DOHH2 (cell line): Measurements from ENCODE around the gene CCDC15.

Source experiments
- H3F3A ChIP-seq: fragments of 200-600 bp; sonication (generic), shearing (Covaris generic); 2 replicates; pipeline ENCODE4 v1.6.0; 2016; ENCODE audit warnings: antibody characterized with exemption, mild to moderate bottlenecking; ENCODE audit not compliant: control insufficient read depth, insufficient read depth
- H3K27ac ChIP-seq: fragments of 200-600 bp; sonication (generic); 2 replicates; pipeline ENCODE4 v1.5.1; 2014; ENCODE audit warnings: low read depth, mild to moderate bottlenecking, low read length, moderate library complexity
- H3K27me3 ChIP-seq: fragments of 200-600 bp; sonication (generic); 2 replicates; pipeline ENCODE4 v1.6.1; 2014; ENCODE audit warnings: mild to moderate bottlenecking, low read length, mixed read lengths; ENCODE audit not compliant: control insufficient read depth
- H3K36me3 ChIP-seq: fragments of 200-600 bp; sonication (generic); 2 replicates; pipeline ENCODE4 v1.6.1; 2014; ENCODE audit warnings: mild to moderate bottlenecking, low read length, moderate library complexity, mixed read lengths; ENCODE audit not compliant: control insufficient read depth
- H3K4me1 ChIP-seq: fragments of 200-600 bp; sonication (generic); 2 replicates; pipeline ENCODE4 v1.6.1; 2014; ENCODE audit warnings: mild to moderate bottlenecking, low read length, mixed read lengths; ENCODE audit not compliant: control insufficient read depth
- H3K4me2 ChIP-seq: fragments of 200-600 bp; sonication (generic); 2 replicates; pipeline ENCODE4 v1.6.0; 2014; ENCODE audit warnings: mild to moderate bottlenecking, low read length, moderate library complexity
- H3K4me3 ChIP-seq: fragments of 200-600 bp; sonication (generic); 2 replicates; pipeline ENCODE4 v1.5.1; 2014; ENCODE audit warnings: mild to moderate bottlenecking, low read length, mixed read lengths
- H3K79me2 ChIP-seq: fragments of 200-600 bp; sonication (generic); 2 replicates; pipeline ENCODE4 v1.6.1; 2014; ENCODE audit warnings: mild to moderate bottlenecking, low read length, mixed read lengths; ENCODE audit not compliant: control insufficient read depth
- H3K9me2 ChIP-seq: fragments of 200-600 bp; sonication (generic); replicated peaks from 2 replicates; pipeline ENCODE4 v1.6.1; 2014; ENCODE audit warnings: mild to moderate bottlenecking, low read length, mixed read lengths; ENCODE audit not compliant: control insufficient read depth
- H3K9me3 ChIP-seq: fragments of 200-600 bp; sonication (generic); 2 replicates; pipeline ENCODE4 v1.6.1; 2014; ENCODE audit warnings: antibody characterized with exemption, low read length, mixed read lengths; ENCODE audit not compliant: control insufficient read depth, insufficient read depth
- H4K20me1 ChIP-seq: fragments of 200-600 bp; sonication (generic); 2 replicates; pipeline ENCODE4 v1.6.0; 2014; ENCODE audit warnings: low read depth, mild to moderate bottlenecking, antibody characterized with exemption, low read length, moderate library complexity; ENCODE audit not compliant: control insufficient read depth, insufficient read depth
- CTCF ChIP-seq: fragments of 200-600 bp; sonication (generic); IDR thresholded peaks from one replicate; pipeline ENCODE4 v1.5.1; 2014; ENCODE audit warnings: antibody characterized with exemption, mild to moderate bottlenecking, low read depth, low read length; ENCODE audit not compliant: poor library complexity, severe bottlenecking
- EZH2phosphoT487 ChIP-seq: fragments of 200-600 bp; sonication (generic); IDR thresholded peaks from 2 replicates; pipeline ENCODE4 v1.6.1; 2017; ENCODE audit warnings: borderline replicate concordance, mild to moderate bottlenecking, antibody characterized with exemption, low read length, moderate library complexity, mixed read lengths

The CCDC15 gene

GRCh38 chr11:124942466-124943253, 11.3 kb upstream of the CCDC15 start:
- Histone ChIP-seq H3K4me3 (no peak overlapping the region), H3K79me2 (no peaks in the 10 kb centered on the region), H3K36me3 (no peaks in the 10 kb centered on the region), H3K9me3 (no peaks in the 10 kb centered on the region), H3K4me1 (no peaks in the 10 kb centered on the region), H4K20me1 (no peaks in the 10 kb centered on the region), H3K27me3 (peaks cover 11% of the 10 kb centered on the region), H3K4me2 (no peak overlapping the region), H3F3A (no peaks in the 10 kb centered on the region), H3K9me2 (no peaks in the 10 kb centered on the region), H3K27ac (no peak overlapping the region)
- no peak for TF ChIP-seq EZH2phosphoT487
- TF ChIP-seq CTCF = no peak

- Histone ChIP-seq H3K9me3 (no peaks in the 10 kb centered on the region), H3K79me2 (no peaks in the 10 kb centered on the region), H3K4me2 (no peak overlapping the region), H3K27me3 (peaks cover 5% of the 10 kb centered on the region), H4K20me1 (no peaks in the 10 kb centered on the region), H3K4me1 (no peaks in the 10 kb centered on the region), H3K9me2 (no peaks in the 10 kb centered on the region), H3K27ac (no peak overlapping the region), H3K4me3 (no peak overlapping the region), H3F3A (no peaks in the 10 kb centered on the region), H3K36me3 (no peaks in the 10 kb centered on the region)
- TF ChIP-seq EZH2phosphoT487 = no peak
- TF ChIP-seq CTCF = no peak
Measured at GRCh38 chr11:124943254-124943616, 10.8 kb upstream of the CCDC15 start.

GRCh38 chr11:124943741-124944140, 10.3 kb upstream of the CCDC15 start:
- no peaks in the 10 kb centered on the region for H4K20me1 ChIP-seq
- H3K27ac ChIP-seq = no peak overlapping the region
- no peak overlapping the region for H3K4me3 ChIP-seq
- no peaks in the 10 kb centered on the region for H3K9me3 ChIP-seq
- no peak overlapping the region for H3K4me2 ChIP-seq
- no peaks in the 10 kb centered on the region for H3K9me2 ChIP-seq
- peaks cover 5% of the 10 kb centered on the region; the same call in 1 of the 2 replicates for H3K27me3 ChIP-seq
- no peaks in the 10 kb centered on the region for H3K36me3 ChIP-seq
- no peaks in the 10 kb centered on the region for H3F3A ChIP-seq
- H3K4me1 ChIP-seq = no peaks in the 10 kb centered on the region
- H3K79me2 ChIP-seq = no peaks in the 10 kb centered on the region
- TF ChIP-seq CTCF = no peak
- TF ChIP-seq EZH2phosphoT487 = no peak
